Measurements from ENCODE around the gene GABBR2.
"Not testable (repeated sequence)": the region's sequence is repeated elsewhere in the genome, so short reads cannot be mapped to it uniquely, and the experiment has no call there.

GRCh38 chr9:98655428-98655827 is 53.3 kb downstream of the GABBR2 start:
- not testable (repeated sequence) for TF ChIP-seq POLR2A (IDR thresholded peaks at IDR 0.05; ENCODE audit: low read depth, low read length); POLR2AphosphoS5 (IDR thresholded peaks at IDR 0.05; ENCODE audit: low read depth, low read length); TAF1 (IDR thresholded peaks at IDR 0.05; ENCODE audit: borderline replicate concordance, low read depth, low read length)

Data from GM12892 (cell line).